SJCRH30 (cell line): ENCODE data around the gene LAMA3. TPM values are rescaled to one million over a fixed set of nuclear protein-coding genes. Genes with fewer than 3 reads are reported as not detected.
A peak's percentile ranks its signal among the peaks of the same experiment; 100 is the strongest.

Experiments used
- DNase-seq, 2 experiments: peaks; one replicate each; pipeline ENCODE4 v3.0.0-alpha.2; 2015 to 2020
- H3K27ac ChIP-seq: fragments of 250-450 bp; sonication (Bioruptor Pico); 2 replicates; pipeline ENCODE4 v1.5.1; 2020; ENCODE audit warnings: mild to moderate bottlenecking, moderate library complexity
- H3K27me3 ChIP-seq: fragments of 250-450 bp; sonication (Bioruptor Pico); 2 replicates; pipeline ENCODE4 v1.5.1; 2020; ENCODE audit warnings: mild to moderate bottlenecking, moderate library complexity
- H3K36me3 ChIP-seq: fragments of 250-450 bp; sonication (Bioruptor Pico); 2 replicates; pipeline ENCODE4 v1.5.1; 2020; ENCODE audit warnings: mild to moderate bottlenecking, moderate library complexity
- H3K4me1 ChIP-seq: fragments of 250-450 bp; sonication (Bioruptor Pico); 2 replicates; pipeline ENCODE4 v1.5.1; 2020; ENCODE audit warnings: mild to moderate bottlenecking, moderate library complexity
- H3K4me3 ChIP-seq: fragments of 250-450 bp; sonication (Bioruptor Pico); 2 replicates; pipeline ENCODE4 v1.5.1; 2020; ENCODE audit warnings: mild to moderate bottlenecking, moderate library complexity
- H3K9me3 ChIP-seq: fragments of 250-450 bp; sonication (Bioruptor Pico); replicated peaks from 2 replicates; pipeline ENCODE4 v1.5.1; 2020; ENCODE audit warnings: mild to moderate bottlenecking, moderate library complexity
- total RNA-seq: library from RNA; depleted of rRNA; stranded (reverse); fragments of >200 nt; shearing (Covaris generic); gene quantifications from 2 replicates; pipeline ENCODE4 v1.2.3, GENCODE V29; 2014

LAMA3 gene
- total RNA-seq, 1 experiment from 2014 or later = 0.04 TPM

DNA sequence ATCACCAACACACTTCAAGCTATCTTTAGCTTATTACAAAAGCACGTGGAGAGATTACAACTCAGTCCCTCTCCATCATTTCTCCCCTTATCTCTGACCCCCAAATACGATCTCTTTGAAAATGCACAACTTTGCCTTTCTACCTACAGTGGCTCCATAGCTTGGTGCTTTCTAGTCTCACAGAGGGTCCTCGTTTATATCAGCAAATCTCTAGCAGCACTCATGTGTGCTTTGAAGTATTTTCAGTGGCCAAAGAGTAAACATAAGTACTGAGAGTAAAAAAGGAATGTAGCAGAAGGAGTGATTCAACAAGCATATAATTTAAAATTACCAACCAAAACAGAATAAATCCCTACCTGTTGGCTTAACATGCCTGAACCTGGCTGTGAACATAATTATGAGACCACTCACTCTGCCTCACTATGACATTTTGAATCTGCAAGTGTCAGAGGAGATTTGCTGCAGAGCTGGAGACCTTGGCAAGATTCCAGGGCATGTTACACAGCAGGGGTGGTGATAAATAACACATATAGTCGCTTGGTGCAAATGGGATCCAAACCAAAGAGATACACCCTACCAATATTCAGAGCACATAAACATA is 54.6 kb downstream of the LAMA3 start:
- Histone ChIP-seq H3K27me3 (no peaks in the 10 kb centered on the region), H3K36me3 (no peaks in the 10 kb centered on the region), H3K9me3 (no peaks in the 10 kb centered on the region), H3K4me3 (no peak overlapping the region), H3K4me1 (no peaks in the 10 kb centered on the region), H3K27ac (no peak overlapping the region)
- DNase-seq = no peak

DNA sequence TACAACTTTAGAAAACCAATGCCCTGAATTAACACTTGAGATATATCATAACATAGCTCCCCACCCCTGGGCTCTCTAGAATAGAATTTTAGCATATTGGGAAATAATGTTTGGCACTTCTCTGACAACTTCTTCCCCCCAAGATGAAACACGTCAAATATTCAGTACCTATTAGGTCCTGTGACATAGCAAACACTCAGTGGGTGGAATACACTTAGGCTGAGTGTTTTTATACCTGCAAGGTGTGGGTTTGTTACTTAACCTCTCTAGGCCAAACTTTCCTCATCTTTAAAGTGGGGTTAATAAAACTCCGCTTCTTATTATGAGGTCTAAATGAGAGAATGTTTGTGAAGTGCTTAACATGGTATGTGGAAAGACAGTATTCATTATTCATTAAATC is 56.1 kb downstream of the LAMA3 start:
- Histone ChIP-seq H3K27me3 (no peaks in the 10 kb centered on the region), H3K9me3 (no peaks in the 10 kb centered on the region), H3K27ac (no peak overlapping the region), H3K36me3 (no peaks in the 10 kb centered on the region), H3K4me1 (no peaks in the 10 kb centered on the region), H3K4me3 (no peak overlapping the region)
- no peak for DNase-seq

GRCh38 chr18:23746851-23747250 is 57.6 kb downstream of the LAMA3 start:
- H3K36me3 ChIP-seq = no peaks in the 10 kb centered on the region
- H3K27ac ChIP-seq = no peak overlapping the region
- DNase-seq = no peak
- H3K4me3 ChIP-seq = no peak overlapping the region
- H3K4me1 ChIP-seq = no peaks in the 10 kb centered on the region
- no peaks in the 10 kb centered on the region for H3K9me3 ChIP-seq
- H3K27me3 ChIP-seq = no peaks in the 10 kb centered on the region

- H3K27ac ChIP-seq = no peak overlapping the region
- DNase-seq = no peak
- H3K4me3 ChIP-seq = no peak overlapping the region
- no peaks in the 10 kb centered on the region for H3K36me3 ChIP-seq
- no peaks in the 10 kb centered on the region for H3K9me3 ChIP-seq
- no peaks in the 10 kb centered on the region for H3K27me3 ChIP-seq
- H3K4me1 ChIP-seq = no peaks in the 10 kb centered on the region
Measured at GRCh38 chr18:23752363-23752762, 63.1 kb downstream of the LAMA3 start.

GRCh38 chr18:23752796-23753195 is 63.5 kb downstream of the LAMA3 start:
- no peaks in the 10 kb centered on the region for H3K36me3 ChIP-seq
- H3K9me3 ChIP-seq = no peaks in the 10 kb centered on the region
- no peaks in the 10 kb centered on the region for H3K27me3 ChIP-seq
- no peaks in the 10 kb centered on the region for H3K4me1 ChIP-seq
- H3K4me3 ChIP-seq = no peak overlapping the region
- no peak overlapping the region for H3K27ac ChIP-seq
- DNase-seq = no peak

- Histone ChIP-seq H3K36me3 (no peaks in the 10 kb centered on the region), H3K27me3 (no peaks in the 10 kb centered on the region), H3K9me3 (no peaks in the 10 kb centered on the region), H3K27ac (no peak overlapping the region), H3K4me3 (no peak overlapping the region), H3K4me1 (no peaks in the 10 kb centered on the region)
- DNase-seq = no peak
Measured at GRCh38 chr18:23756590-23757436, 67.6 kb downstream of the LAMA3 start.

DNA sequence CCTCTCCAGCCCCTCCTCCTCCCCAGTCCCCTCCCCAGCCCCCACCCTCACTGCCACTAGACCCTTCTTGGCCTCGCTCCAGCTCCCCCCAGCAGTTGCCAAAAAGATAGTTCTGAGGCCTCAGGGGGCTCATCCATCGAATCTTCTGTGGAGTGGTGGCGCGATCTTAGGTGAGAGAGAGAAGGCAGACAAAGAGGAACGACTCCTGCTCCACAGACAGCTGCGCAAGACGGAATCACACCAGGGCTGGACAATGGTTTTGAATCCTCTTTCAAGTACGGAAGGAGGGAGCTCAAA is 68.1 kb downstream of the LAMA3 start:
- Histone ChIP-seq H3K4me3 (no peak overlapping the region), H3K27ac (no peak overlapping the region), H3K9me3 (no peaks in the 10 kb centered on the region), H3K4me1 (no peaks in the 10 kb centered on the region), H3K36me3 (no peaks in the 10 kb centered on the region), H3K27me3 (no peaks in the 10 kb centered on the region)
- DNase-seq = no peak

DNA sequence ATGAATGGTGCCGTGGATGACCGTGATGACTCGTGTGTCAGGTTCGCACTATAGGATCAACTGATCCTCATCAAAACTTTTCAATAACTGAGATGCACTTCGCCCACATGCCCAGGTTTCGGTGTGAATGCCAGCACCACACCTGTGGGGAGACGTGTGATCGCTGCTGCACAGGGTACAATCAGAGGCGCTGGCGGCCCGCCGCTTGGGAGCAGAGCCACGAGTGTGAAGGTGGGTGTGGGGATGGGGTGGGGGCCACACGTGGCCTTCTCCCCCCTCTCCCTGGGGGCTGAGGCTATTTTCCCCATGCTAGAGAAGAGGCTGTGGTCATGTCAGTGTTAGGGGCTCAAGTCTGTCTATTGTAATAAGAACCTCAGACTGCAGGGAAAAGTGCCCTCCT is 69.0 kb downstream of the LAMA3 start:
- DNase-seq = no peak
- no peaks in the 10 kb centered on the region for H3K36me3 ChIP-seq

DNA sequence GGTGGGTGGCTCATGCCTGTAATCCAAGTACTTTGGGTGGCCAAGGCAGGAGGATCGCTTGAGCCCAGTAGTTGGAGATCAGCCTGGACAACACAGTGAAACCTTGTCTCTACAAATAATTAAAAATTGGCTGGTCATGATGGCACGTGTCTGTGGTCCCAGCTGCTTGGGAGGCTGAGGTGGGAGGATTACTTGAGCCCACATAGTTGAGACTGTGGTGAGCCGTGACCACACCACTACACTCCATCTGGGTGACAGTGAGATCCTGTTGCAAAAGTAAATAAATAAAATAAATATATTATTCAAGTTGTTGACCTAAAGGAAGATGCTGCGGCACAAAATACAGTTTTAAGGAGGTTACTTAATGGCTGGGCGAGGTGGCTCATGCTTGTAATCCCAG is 72.7 kb downstream of the LAMA3 start:
- H3K36me3 ChIP-seq = no peaks in the 10 kb centered on the region
- H3K4me3 ChIP-seq = no peak overlapping the region
- peak; percentile 70 to 72 for DNase-seq
- no peaks in the 10 kb centered on the region for H3K9me3 ChIP-seq
- H3K27me3 ChIP-seq = no peaks in the 10 kb centered on the region
- H3K4me1 ChIP-seq = no peaks in the 10 kb centered on the region
- H3K27ac ChIP-seq = no peak overlapping the region

More for the DNA sequence above, 69.0 kb downstream of the LAMA3 start:
- Histone ChIP-seq H3K27me3 (no peaks in the 10 kb centered on the region), H3K9me3 (no peaks in the 10 kb centered on the region), H3K4me1 (no peaks in the 10 kb centered on the region), H3K4me3 (no peak overlapping the region), H3K27ac (no peak overlapping the region)

DNA sequence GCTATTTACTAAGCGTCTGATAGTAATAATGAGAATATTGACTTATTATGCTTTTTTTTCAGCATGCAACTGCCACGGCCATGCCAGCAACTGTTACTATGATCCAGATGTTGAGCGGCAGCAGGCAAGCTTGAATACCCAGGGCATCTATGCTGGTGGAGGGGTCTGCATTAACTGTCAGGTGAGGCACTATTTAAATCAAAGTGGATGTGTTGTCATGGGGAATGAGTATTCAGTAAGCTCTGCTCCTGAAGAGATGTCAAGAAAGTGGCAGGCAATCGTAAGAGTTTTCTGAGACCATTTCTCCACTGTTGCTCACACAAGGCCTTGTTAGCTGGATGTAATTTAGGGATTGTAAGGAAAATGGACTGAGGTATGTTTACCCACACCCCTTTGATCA is 74.1 kb downstream of the LAMA3 start:
- Histone ChIP-seq H3K27ac (no peak overlapping the region), H3K4me3 (no peak overlapping the region), H3K27me3 (no peaks in the 10 kb centered on the region), H3K9me3 (no peaks in the 10 kb centered on the region), H3K36me3 (no peaks in the 10 kb centered on the region), H3K4me1 (no peaks in the 10 kb centered on the region)
- DNase-seq = no peak

GRCh38 chr18:23765931-23766330 is 76.7 kb downstream of the LAMA3 start:
- DNase-seq = no peak
- no peaks in the 10 kb centered on the region for H3K9me3 ChIP-seq
- H3K36me3 ChIP-seq = no peaks in the 10 kb centered on the region
- H3K27ac ChIP-seq = no peak overlapping the region
- no peaks in the 10 kb centered on the region for H3K4me1 ChIP-seq
- no peaks in the 10 kb centered on the region for H3K27me3 ChIP-seq
- no peak overlapping the region for H3K4me3 ChIP-seq

GRCh38 chr18:23772327-23773024 is 83.2 kb downstream of the LAMA3 start:
- Histone ChIP-seq H3K36me3 (no peaks in the 10 kb centered on the region), H3K4me3 (no peak overlapping the region), H3K4me1 (no peaks in the 10 kb centered on the region), H3K27me3 (no peaks in the 10 kb centered on the region), H3K27ac (no peak overlapping the region), H3K9me3 (no peaks in the 10 kb centered on the region)
- DNase-seq = no peak

DNA sequence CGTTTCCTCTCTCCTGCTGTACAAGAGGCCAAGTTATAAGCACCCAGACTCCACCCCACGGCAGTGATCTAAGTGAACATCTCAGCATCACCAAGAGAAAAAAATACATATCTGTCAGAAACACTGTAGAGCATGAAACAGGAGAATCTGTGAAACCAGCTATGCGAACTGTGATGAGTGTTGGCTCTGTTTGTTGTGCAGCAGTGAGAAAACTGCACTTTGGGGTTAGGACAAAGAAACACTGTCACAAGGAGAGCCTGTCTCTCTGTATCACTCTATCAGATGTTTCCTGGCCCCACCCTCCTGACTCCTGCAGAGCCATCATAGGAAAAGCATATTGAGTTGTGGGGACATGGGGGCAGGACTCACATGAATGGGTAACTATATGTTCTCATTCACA is 87.1 kb downstream of the LAMA3 start:
- DNase-seq = no peak
- no peak overlapping the region for H3K4me3 ChIP-seq
- H3K27ac ChIP-seq = no peak overlapping the region
- H3K36me3 ChIP-seq = no peaks in the 10 kb centered on the region
- H3K4me1 ChIP-seq = no peaks in the 10 kb centered on the region
- H3K27me3 ChIP-seq = no peaks in the 10 kb centered on the region
- H3K9me3 ChIP-seq = no peaks in the 10 kb centered on the region

- Histone ChIP-seq H3K9me3 (no peaks in the 10 kb centered on the region), H3K27ac (no peak overlapping the region)
- DNase-seq = no peak
Measured at GRCh38 chr18:23778828-23779227, 89.6 kb downstream of the LAMA3 start.

GRCh38 chr18:23779696-23780303 is 90.5 kb downstream of the LAMA3 start:
- H3K4me3 ChIP-seq = no peak overlapping the region
- H3K9me3 ChIP-seq = no peaks in the 10 kb centered on the region
- DNase-seq = no peak
- H3K27ac ChIP-seq = no peak overlapping the region
- no peaks in the 10 kb centered on the region for H3K36me3 ChIP-seq
- H3K4me1 ChIP-seq = no peaks in the 10 kb centered on the region
- no peaks in the 10 kb centered on the region for H3K27me3 ChIP-seq

More at GRCh38 chr18:23778828-23779227, 89.6 kb downstream of the LAMA3 start:
- H3K4me3 ChIP-seq = no peak overlapping the region
- no peaks in the 10 kb centered on the region for H3K27me3 ChIP-seq
- H3K36me3 ChIP-seq = no peaks in the 10 kb centered on the region
- no peaks in the 10 kb centered on the region for H3K4me1 ChIP-seq
